Nephron (organoid): ENCODE measurements around the gene C12orf54.
"Not testable (repeated sequence)": the region's sequence is repeated elsewhere in the genome, so short reads cannot be mapped to it uniquely, and the experiment has no call there.

Source experiments
- H3K27ac Mint-ChIP-seq, 3 experiments: 2 replicates each; pipeline ENCODE4 v1.8.0; 2020; ENCODE audit warnings: mixed read lengths in 3 of 3, mild to moderate bottlenecking in 2 of 3, moderate library complexity in 1 of 3
- H3K27me3 Mint-ChIP-seq: 2 replicates; pipeline ENCODE4 v1.8.0; 2021; ENCODE audit warnings: low read depth, mild to moderate bottlenecking, moderate library complexity, mixed read lengths
- H3K36me3 Mint-ChIP-seq: 2 replicates; pipeline ENCODE4 v1.8.0; 2020; ENCODE audit warnings: low read depth, mixed read lengths
- H3K4me1 Mint-ChIP-seq: 2 replicates; pipeline ENCODE4 v1.8.0; 2020; ENCODE audit warnings: mixed read lengths
- H3K4me3 Mint-ChIP-seq, 3 experiments: 2 replicates each; pipeline ENCODE4 v1.8.0; 2020; ENCODE audit warnings: mild to moderate bottlenecking in 3 of 3, mixed read lengths in 3 of 3, moderate library complexity in 2 of 3
- H3K9me3 Mint-ChIP-seq: 2 replicates; pipeline ENCODE4 v1.8.0; 2020; ENCODE audit warnings: mixed read lengths
- CTCF ChIP-seq, 3 experiments: fragments of 200-600 bp; sonication (generic); IDR thresholded peaks; one replicate each; pipeline ENCODE4 v1.5.0; 2021; ENCODE audit warnings: antibody characterized with exemption in 3 of 3; ENCODE audit not compliant: unreplicated experiment in 3 of 3

Gene C12orf54

DNA sequence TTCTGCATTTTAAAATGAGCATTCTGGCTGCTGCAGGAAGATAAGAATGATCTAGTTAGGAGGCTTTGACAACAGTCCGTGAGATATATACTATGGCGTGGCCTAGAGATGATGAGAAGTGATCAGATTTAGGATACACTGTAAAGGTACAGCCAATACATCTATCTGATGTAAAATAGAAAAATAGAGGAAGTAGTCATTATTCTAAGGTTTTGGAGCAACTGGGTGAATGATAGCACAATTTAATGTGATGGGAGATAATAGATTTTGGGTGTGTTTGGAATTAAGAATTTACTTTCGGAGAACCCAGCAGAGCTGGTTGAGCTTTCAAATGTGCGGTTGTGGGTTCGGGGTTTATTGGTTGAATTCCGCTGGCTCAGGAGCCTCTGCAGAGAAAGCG, 10.0 kb upstream of the C12orf54 start, which contains the start of gene ANP32D:
Gene ANP32D (plus strand): TSS at position 301 of the 400 bp plus-strand sequence. CDS start 106 bp downstream, outside the sequence.
- TF ChIP-seq CTCF (IDR thresholded peaks at IDR 0.05; ENCODE audit: unreplicated experiment in 3 of 3) = no peak
- peaks cover 15% of the 10 kb centered on the region for H3K36me3 Mint-ChIP-seq
- H3K27ac Mint-ChIP-seq = no peak within 1 kb of the TSS
- no peaks in the 10 kb centered on the region for H3K27me3 Mint-ChIP-seq
- H3K4me1 Mint-ChIP-seq = no peaks in the 10 kb centered on the region
- H3K9me3 Mint-ChIP-seq = peaks cover 57% of the 10 kb centered on the region
- H3K4me3 Mint-ChIP-seq = no peak within 1 kb of the TSS

GRCh38 chr12:48473061-48473460, 9.2 kb upstream of the C12orf54 start:
- H3K9me3 Mint-ChIP-seq = peaks cover 52% of the 10 kb centered on the region
- no peak overlapping the region for H3K27ac Mint-ChIP-seq
- no peak overlapping the region for H3K4me3 Mint-ChIP-seq
- TF ChIP-seq CTCF (IDR thresholded peaks at IDR 0.05; ENCODE audit: unreplicated experiment in 3 of 3) = no peak
- H3K36me3 Mint-ChIP-seq = peaks cover 15% of the 10 kb centered on the region
- H3K27me3 Mint-ChIP-seq = no peaks in the 10 kb centered on the region
- H3K4me1 Mint-ChIP-seq = no peaks in the 10 kb centered on the region

DNA sequence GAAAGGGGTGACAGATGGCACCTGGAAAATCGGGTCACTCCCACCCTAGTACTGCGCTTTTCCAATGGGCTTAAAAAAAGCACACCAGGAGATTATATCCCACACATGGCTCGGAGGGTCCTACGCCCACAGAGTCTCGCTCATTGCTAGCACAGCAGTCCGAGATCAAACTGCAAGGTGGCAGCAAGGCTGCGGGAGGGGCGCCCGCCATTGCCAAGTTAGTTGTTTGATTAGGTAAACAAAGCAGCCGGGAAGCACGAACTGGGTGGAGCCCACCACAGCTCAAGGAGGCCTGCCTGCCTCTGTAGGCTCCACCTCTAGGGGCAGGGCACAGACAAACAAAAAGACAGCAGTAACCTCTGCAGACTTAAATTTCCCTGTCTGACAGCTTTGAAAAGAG, 7.8 kb upstream of the C12orf54 start:
- not testable (repeated sequence) for H3K4me3 Mint-ChIP-seq, H3K27me3 Mint-ChIP-seq, H3K27ac Mint-ChIP-seq, H3K4me1 Mint-ChIP-seq
- Mint-ChIP-seq H3K36me3 (peaks cover 11% of the 10 kb centered on the region), H3K9me3 (peaks cover 43% of the 10 kb centered on the region)

DNA sequence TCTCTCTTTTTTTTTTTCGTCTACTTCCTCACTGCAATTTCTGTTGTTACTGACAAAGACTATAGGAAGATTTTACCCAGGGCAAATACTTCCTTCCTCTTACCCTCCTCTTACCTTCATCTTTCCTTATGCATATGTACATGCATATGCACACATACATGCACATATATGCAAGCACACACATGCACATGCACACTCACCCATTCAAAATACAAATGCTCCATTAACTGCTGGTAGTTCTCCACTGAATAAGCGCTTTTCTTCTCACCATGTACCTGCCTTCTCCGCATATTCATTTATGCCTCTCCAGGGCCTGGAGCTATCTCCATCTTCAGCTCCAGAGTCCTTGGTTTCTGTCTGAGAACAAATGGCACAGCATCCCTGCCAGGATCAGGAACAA, 632 bp downstream of the C12orf54 start:
- Mint-ChIP-seq H3K4me3 (no peak overlapping the region), H3K9me3 (peaks cover 3% of the 10 kb centered on the region), H3K27me3 (peaks cover 15% of the 10 kb centered on the region), H3K4me1 (no peaks in the 10 kb centered on the region), H3K36me3 (no peaks in the 10 kb centered on the region), H3K27ac (no peak overlapping the region)
- TF ChIP-seq CTCF (IDR thresholded peaks at IDR 0.05; ENCODE audit: unreplicated experiment in 3 of 3) = no peak

GRCh38 chr12:48486261-48486660, 4.0 kb downstream of the C12orf54 start:
- no peak overlapping the region for H3K4me3 Mint-ChIP-seq
- no peaks in the 10 kb centered on the region for H3K4me1 Mint-ChIP-seq
- peaks cover 18% of the 10 kb centered on the region for H3K27me3 Mint-ChIP-seq
- no peaks in the 10 kb centered on the region for H3K9me3 Mint-ChIP-seq
- no peak for TF ChIP-seq CTCF (IDR thresholded peaks at IDR 0.05; ENCODE audit: unreplicated experiment in 3 of 3)
- no peak overlapping the region for H3K27ac Mint-ChIP-seq
- no peaks in the 10 kb centered on the region for H3K36me3 Mint-ChIP-seq

DNA sequence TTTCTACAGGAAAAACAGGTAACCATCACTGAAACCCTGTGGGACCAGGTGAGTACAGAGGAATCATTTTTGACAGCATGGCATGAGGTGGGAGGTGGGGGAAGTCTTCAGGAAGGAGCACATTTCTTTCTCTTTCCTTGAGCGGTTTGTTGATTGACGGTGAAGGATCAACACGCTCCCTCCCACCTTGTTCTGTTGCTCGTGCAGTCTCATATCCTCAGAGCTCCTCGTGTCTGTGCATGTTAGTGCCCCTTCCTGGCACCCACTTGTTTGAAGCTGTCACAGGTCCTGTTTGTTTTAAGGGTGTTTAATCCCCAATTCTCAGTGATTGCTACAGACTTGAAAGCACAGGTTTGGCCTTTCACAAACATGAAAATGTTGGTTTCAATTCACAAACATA, 4.4 kb downstream of the C12orf54 start:
- Mint-ChIP-seq H3K9me3 (no peaks in the 10 kb centered on the region), H3K4me1 (no peaks in the 10 kb centered on the region), H3K4me3 (no peak overlapping the region), H3K27ac (no peak overlapping the region), H3K36me3 (no peaks in the 10 kb centered on the region), H3K27me3 (peaks cover 17% of the 10 kb centered on the region)
- TF ChIP-seq CTCF (IDR thresholded peaks at IDR 0.05; ENCODE audit: unreplicated experiment in 3 of 3) = no peak
